Large intestine (tissue), 3 donors: ENCODE measurements around the gene KLHL29. TPM values are rescaled to one million over a fixed set of nuclear protein-coding genes. Genes with fewer than 3 reads are reported as not detected.

Experiments
- DNase-seq, 2 donors: peaks; one replicate each; pipeline versions ENCODE4 v3.0.0 to v3.0.0-alpha.2; 2013
- H3K27ac ChIP-seq: one replicate; pipeline ENCODE4 v1.5.1; 2013; ENCODE audit warnings: low read length
- H3K27me3 ChIP-seq: 2 replicates; pipeline ENCODE4 v1.6.1; 2013; ENCODE audit warnings: low read length; ENCODE audit not compliant: control insufficient read depth, insufficient read depth
- H3K36me3 ChIP-seq: 2 replicates; pipeline ENCODE4 v1.6.1; 2013; ENCODE audit warnings: low read length; ENCODE audit not compliant: control insufficient read depth, insufficient read depth
- H3K4me1 ChIP-seq: one replicate; pipeline ENCODE4 v1.6.1; 2013; ENCODE audit warnings: low read length; ENCODE audit not compliant: control insufficient read depth, insufficient read depth
- H3K4me3 ChIP-seq: one replicate; pipeline ENCODE4 v1.5.1; 2013; ENCODE audit warnings: low read length
- H3K9me3 ChIP-seq: one replicate; pipeline ENCODE4 v1.6.1; 2013; ENCODE audit warnings: mild to moderate bottlenecking, low read depth, low read length, moderate library complexity; ENCODE audit not compliant: control insufficient read depth
- WGBS: methylation state at CpG from one replicate; pipeline ENCODE4 v1.1.5; 2013; ENCODE audit warnings: low lambda C conversion rate; ENCODE audit not compliant: insufficient coverage; 5-methylcytosine and 5-hydroxymethylcytosine counted together
- polyA plus RNA-seq: library from polyadenylated mRNA; unstranded; fragments of 120-200 nt; gene quantifications from one replicate; pipeline ENCODE4 v1.2.1, GENCODE V29; 2013

Gene KLHL29
- polyA plus RNA-seq, 1 donor: 5.9 TPM

- peaks cover 3% of the 10 kb centered on the region for H3K4me1 ChIP-seq
- peaks cover 4% of the 10 kb centered on the region for H3K9me3 ChIP-seq
- no peak for DNase-seq
- H3K36me3 ChIP-seq: no peaks in the 10 kb centered on the region
- no peaks in the 10 kb centered on the region for H3K27me3 ChIP-seq
- WGBS: no CpG with 5 or more reads among the region's 4 CpGs
- no peak overlapping the region for H3K27ac ChIP-seq
- H3K4me3 ChIP-seq: no peak overlapping the region
These were observed 239.9 kb downstream of the KLHL29 start for GRCh38 chr2:23624915-23625314.

DNA sequence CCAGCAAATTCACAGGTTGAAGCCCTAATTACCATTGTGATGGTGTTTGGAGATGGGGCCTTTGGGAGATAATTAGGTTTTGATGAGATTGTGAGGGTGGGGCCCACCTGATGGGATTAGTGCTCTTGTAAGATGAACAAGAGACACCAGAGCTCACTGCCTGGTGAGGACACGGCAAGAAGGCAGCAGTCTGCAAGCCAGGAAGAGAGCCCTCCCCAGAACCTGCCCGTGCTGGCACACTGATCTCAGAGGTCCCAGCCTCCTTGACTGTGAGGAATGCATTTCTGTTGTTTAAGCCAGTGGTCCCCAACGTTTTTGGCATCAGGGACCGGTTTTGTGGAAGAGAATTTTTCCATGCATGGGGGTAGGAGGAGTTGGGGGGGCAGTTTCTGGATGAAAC is 240.7 kb downstream of the KLHL29 start:
- H3K4me3 ChIP-seq: no peak overlapping the region
- DNase-seq: no peak
- peaks cover 4% of the 10 kb centered on the region for H3K9me3 ChIP-seq
- no peak overlapping the region for H3K27ac ChIP-seq
- no peaks in the 10 kb centered on the region for H3K27me3 ChIP-seq
- no CpG with 5 or more reads among the region's 4 CpGs for WGBS
- no peaks in the 10 kb centered on the region for H3K36me3 ChIP-seq
- peaks cover 2% of the 10 kb centered on the region for H3K4me1 ChIP-seq

DNA sequence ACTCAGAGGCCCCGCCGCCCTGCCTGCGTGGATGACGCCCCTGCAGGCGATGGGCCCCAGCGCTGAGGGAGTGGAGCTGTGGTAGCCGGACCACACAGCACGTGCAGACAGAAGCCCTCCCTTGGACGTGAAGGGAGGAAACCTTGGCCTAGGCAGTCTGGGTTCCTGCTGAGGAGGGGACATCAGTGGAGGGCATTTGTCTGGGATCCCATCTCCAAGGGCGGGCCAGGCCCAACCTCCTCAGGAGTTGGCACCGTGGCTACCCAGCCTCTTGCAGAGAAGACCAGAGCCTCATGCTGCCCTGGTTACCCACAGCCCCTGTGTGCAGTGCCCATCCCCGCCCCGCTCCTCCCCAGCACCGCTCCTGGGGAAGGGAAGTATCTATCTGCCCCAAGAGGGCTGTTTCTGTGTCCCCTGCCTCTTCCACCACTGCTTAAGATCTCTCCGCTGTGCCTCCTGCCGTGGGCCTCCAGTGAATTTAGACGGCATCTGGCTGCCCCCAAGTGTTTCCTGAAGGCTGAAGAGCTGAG is 241.8 kb downstream of the KLHL29 start:
- no peak for DNase-seq
- Histone ChIP-seq H3K4me1 (no peaks in the 10 kb centered on the region), H3K9me3 (peaks cover 4% of the 10 kb centered on the region), H3K4me3 (no peak overlapping the region), H3K27me3 (no peaks in the 10 kb centered on the region), H3K36me3 (no peaks in the 10 kb centered on the region), H3K27ac (no peak overlapping the region)
- WGBS: no CpG with 5 or more reads among the region's 17 CpGs

DNA sequence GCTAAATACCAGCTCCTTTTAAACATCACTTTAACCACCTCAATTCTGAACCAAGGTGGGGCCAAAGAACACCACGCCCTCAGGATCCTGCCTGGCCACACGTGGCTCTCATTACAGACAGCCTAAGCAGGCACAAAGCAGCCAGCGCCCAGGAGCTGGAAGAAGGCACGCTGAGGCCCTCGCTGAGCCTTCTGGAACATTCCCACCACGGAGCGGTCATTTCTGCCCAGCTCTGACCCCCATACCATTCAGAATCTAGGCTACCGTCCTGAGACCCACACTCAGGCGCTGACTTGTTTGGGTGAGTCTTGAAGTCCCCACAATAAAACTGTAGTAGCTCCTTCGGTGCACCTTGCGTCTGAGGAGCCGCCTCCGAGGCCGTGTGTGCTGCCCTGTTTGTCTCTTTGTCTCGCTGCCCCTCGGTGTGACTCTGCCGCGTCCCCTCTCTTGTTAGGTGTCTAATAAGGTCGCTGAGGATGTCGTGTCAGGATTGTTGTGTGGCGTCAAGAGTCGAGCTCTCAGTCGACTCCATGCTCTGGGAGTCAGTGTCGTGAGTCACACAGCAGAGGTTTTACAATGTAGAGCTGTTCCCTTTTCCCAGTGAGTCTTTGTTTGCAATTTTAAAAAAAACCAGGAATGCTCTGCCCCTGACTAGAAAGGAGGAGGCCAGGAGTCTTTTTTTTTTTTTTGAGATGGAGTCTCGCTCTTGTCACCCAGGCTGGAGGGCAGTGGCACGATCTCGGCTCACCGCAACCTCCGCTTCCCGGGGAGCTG is 242.4 kb downstream of the KLHL29 start:
- Histone ChIP-seq H3K36me3 (no peaks in the 10 kb centered on the region), H3K27ac (no peak overlapping the region), H3K9me3 (peaks cover 4% of the 10 kb centered on the region), H3K27me3 (no peaks in the 10 kb centered on the region), H3K4me3 (no peak overlapping the region), H3K4me1 (no peaks in the 10 kb centered on the region)
- DNase-seq: no peak
- no CpG with 5 or more reads among the region's 30 CpGs for WGBS

GRCh38 chr2:23628926-23629771 is 244.2 kb downstream of the KLHL29 start:
- H3K36me3 ChIP-seq: no peaks in the 10 kb centered on the region
- H3K4me1 ChIP-seq: no peaks in the 10 kb centered on the region
- 70% methylated on average over 2 of the region's 28 CpGs for WGBS
- no peaks in the 10 kb centered on the region for H3K27me3 ChIP-seq
- no peak overlapping the region for H3K4me3 ChIP-seq
- peaks cover 2% of the 10 kb centered on the region for H3K9me3 ChIP-seq
- no peak overlapping the region for H3K27ac ChIP-seq
- DNase-seq: no peak

- no peaks in the 10 kb centered on the region for H3K4me1 ChIP-seq
- H3K27me3 ChIP-seq: no peaks in the 10 kb centered on the region
- H3K36me3 ChIP-seq: no peaks in the 10 kb centered on the region
- H3K27ac ChIP-seq: no peak overlapping the region
- no peak for DNase-seq
- no peak overlapping the region for H3K4me3 ChIP-seq
- no peaks in the 10 kb centered on the region for H3K9me3 ChIP-seq
- WGBS: 63% methylated on average over 3 of the region's 16 CpGs
These were observed 244.9 kb downstream of the KLHL29 start for GRCh38 chr2:23629772-23630480.

GRCh38 chr2:23630961-23631360 is 246.0 kb downstream of the KLHL29 start:
- no CpG with 5 or more reads among the region's 7 CpGs for WGBS
- Histone ChIP-seq H3K27ac (no peak overlapping the region), H3K4me3 (no peak overlapping the region), H3K27me3 (no peaks in the 10 kb centered on the region), H3K36me3 (no peaks in the 10 kb centered on the region), H3K4me1 (no peaks in the 10 kb centered on the region), H3K9me3 (no peaks in the 10 kb centered on the region)
- no peak for DNase-seq

- Histone ChIP-seq H3K4me1 (no peaks in the 10 kb centered on the region), H3K36me3 (no peaks in the 10 kb centered on the region), H3K9me3 (no peaks in the 10 kb centered on the region), H3K27me3 (no peaks in the 10 kb centered on the region), H3K27ac (no peak overlapping the region), H3K4me3 (no peak overlapping the region)
- WGBS: no CpG with 5 or more reads among the region's 11 CpGs
- no peak for DNase-seq
These were observed 246.4 kb downstream of the KLHL29 start for GRCh38 chr2:23631389-23631788.

DNA sequence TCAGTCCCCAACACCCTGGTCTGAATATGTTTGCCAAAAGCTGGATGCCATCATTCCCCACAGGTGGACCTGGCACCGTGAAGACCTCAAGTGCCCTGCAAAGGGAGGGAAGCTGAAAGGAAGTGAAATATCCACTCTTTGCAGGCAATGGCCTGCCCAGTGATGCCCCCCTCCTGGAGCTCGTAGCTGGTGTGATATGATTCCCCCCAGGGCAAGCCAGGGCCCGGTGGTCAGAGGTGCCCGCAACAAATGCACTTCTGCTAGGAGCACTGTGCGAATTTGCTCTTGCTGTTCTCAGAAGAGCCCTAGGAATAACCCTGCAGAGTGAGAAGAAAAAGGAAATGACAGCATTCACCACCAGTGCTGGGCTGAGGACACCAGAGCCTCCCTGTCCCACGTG is 247.4 kb downstream of the KLHL29 start:
- DNase-seq: no peak
- Histone ChIP-seq H3K27ac (no peak overlapping the region), H3K4me3 (no peak overlapping the region), H3K9me3 (no peaks in the 10 kb centered on the region), H3K4me1 (no peaks in the 10 kb centered on the region), H3K27me3 (no peaks in the 10 kb centered on the region), H3K36me3 (no peaks in the 10 kb centered on the region)
- no CpG with 5 or more reads among the region's 6 CpGs for WGBS

DNA sequence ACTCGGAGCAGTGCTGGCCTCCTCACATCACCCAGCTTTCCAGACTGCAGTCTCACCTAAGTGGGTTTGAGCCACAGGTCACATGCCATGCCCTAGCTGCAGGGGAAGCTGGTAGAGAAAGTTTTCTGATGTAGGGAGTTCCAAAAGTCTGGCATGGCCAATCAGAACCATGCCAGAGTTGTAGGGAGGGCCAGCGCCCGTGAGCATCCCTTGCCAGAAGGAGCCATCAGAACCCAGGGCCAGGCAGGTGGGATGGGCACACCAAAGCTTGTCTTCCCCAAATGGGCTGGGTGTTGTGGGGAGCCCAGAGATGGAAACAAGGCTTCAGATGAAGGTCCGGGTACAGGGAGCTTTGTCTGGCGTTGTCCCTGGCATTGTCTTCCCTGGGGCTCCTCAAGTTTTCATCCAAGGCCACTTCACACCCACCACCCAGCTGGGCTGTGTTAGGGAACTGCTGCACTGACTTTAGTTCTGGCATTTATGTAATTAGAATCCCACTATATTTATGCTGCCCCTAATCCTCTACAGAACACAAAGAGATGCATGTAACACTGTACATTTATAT is 247.9 kb downstream of the KLHL29 start:
- Histone ChIP-seq H3K9me3 (no peaks in the 10 kb centered on the region), H3K4me1 (no peaks in the 10 kb centered on the region), H3K27me3 (no peaks in the 10 kb centered on the region), H3K4me3 (no peak overlapping the region), H3K36me3 (no peaks in the 10 kb centered on the region), H3K27ac (no peak overlapping the region)
- no CpG with 5 or more reads among the region's 5 CpGs for WGBS
- no peak for DNase-seq
